GM18870 (cell line): Measurements from ENCODE around the gene ANGPTL8.

Experiments used
- ATAC-seq: cut with Tn5 transposase; IDR thresholded peaks from one replicate; pipeline ENCODE4 v1.9.1; 2021; ENCODE audit warnings: moderate library complexity; ENCODE audit not compliant: unreplicated experiment

The ANGPTL8 gene

DNA sequence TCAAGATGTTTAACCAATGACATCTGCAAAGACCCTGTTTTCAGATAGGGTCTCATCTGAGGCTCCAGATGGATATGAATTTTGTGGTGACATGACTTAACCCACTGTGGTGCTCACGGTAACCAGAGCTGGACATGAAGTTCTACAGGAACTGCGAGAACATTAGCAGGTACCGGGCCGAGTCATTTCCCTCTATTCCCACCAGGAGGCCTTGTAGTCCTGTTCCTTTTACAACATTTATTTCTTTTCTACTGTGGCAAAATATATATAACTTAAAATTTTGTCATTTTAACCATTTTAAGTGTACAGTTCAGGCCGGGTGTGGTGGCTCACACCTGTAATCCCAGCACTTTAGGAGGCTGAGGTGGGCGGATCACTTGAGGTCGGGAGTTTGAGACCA, 48.9 kb downstream of the ANGPTL8 start:
- no peak for ATAC-seq

DNA sequence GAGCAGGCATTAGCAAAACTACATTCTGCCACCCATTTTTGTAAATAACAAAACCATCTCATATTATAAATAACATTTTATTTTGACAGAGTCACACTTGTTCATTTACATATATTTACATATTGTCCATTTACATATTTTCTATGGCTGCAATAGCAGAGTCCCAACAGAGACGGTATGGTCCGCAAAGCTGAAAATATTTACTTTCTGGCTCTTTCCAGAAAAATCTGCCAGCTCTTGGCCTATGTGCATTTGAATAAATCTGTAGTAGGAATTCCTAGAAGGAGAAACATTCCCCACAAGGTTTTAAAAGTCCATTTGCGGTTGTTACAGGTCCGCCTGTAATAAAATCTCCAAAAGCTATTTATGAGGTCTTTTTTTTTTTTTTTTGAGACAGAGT, 50.8 kb downstream of the ANGPTL8 start:
- no peak for ATAC-seq

DNA sequence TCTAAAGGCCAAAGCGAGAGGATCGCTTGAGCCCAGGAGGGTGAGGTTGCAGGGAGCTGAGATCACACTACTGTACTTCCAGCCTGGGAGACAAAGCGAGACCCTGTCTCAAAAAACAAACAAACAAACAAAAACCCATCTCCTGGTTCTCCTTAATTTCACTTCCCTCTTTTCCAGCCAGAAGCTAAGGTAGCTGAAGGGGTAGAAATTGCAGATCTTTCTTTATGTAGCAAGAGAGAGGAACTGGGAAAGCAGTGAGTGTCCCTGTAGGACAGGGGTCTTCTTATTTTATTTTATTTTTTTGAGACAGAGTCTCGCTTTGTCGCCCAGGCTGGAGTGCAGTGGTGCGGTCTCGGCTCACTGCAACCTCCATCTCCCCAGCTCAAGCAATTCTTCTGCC, 52.0 kb downstream of the ANGPTL8 start:
- no peak for ATAC-seq
